ENCODE data around the gene TGFBR3L.

TGFBR3L gene

DNA sequence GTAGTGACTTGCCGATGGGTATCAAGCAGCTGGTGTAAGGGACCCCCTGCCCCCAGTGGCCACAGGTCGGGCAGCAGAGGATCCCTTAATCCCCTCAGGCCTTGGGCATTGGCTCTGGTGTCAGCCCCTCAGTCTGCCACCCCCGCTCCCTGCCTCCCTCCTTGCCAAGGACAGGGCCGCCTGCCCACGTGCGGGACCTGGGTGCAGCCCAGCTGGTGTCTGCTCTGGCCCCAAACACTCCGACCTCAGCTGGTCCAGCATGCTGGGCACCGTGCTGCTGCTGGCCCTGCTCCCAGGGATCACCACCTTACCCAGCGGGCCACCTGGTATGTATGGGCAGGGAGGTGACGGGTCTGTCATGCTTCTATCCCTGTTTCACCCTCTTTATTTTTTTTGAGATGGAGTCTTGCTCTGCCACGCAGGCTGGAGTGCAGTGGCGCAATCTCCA, at the start of gene TGFBR3L:
Gene TGFBR3L, plus strand, starts transcription at position 233 of the 448 bp plus-strand sequence.
- DNase-seq (ENCODE audit: low spot score) = no peak

- no peak for DNase-seq (ENCODE audit: low spot score)
These were observed 49.2 kb upstream of the TGFBR3L start for GRCh38 chr19:7865262-7865911.

GRCh38 chr19:7866399-7867091, 48.1 kb upstream of the TGFBR3L start:
- no peak for DNase-seq (ENCODE audit: low spot score)

DNA sequence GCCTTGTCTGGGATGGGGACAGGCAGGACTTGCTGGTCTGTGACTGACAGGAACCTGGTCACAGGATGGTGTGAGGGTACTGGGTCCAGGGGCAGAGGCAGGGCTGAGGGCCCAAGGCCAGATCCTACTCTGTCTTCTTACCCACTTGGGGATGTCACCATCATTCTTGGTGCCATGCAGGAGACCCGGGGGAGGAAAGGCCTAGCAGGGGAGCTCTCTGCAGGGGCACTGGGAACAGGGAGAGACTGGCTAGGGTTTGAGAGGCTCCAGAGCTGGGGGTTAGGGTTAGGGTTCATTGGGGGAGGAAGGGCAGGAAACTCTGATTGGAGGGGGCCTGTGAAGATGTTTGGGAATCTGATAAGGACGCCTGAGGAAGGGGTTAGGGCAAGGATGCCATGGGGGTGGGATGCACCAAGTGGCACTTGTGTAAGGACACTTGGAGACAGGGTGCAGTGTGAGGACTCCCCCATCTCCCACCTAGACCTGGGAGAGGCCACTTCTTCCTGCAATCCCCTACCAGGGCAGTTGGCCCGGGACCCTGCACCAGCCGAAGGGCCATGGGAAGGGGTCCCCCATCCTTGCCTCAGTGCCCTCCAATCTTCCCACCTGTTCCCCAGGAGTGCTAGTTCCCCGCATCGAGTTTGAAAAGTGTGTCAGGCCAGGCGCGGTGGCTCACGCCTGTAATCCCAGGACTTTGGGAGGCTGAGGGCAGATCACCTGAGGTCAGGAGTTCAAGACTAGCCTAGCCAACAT, 47.4 kb upstream of the TGFBR3L start:
- no peak for DNase-seq (ENCODE audit: low spot score)

- no peak for DNase-seq (ENCODE audit: low spot score)
These were observed 46.3 kb upstream of the TGFBR3L start for GRCh38 chr19:7868326-7868670.

- peak; percentile 77 for DNase-seq (ENCODE audit: low spot score)
These were observed 45.8 kb upstream of the TGFBR3L start for GRCh38 chr19:7868671-7869452.

DNA sequence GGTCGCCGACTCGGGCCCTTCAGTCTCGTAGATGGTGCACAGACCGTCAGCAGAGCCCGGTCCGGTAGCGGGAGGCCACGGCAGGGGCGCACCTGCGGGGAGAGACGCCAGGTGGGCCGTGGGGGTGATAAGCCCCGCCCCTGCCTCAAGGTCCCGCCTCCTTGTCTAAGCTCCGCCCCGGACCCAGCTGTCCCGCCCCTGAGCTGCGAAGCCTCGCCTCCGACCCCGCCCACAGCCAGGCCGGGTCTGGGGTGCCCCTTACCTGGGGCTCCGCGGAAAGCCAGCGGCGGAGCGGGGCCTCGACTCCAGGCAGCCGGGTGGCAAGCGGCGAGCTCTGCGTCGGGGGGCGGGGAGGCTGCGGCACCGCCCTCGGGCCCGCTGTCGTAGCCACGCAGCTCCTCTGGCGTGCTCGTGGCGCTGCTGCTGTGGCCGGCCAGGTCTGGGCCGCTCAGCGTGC, 45.1 kb upstream of the TGFBR3L start:
- peak; percentile 77 for DNase-seq (ENCODE audit: low spot score)

DNA sequence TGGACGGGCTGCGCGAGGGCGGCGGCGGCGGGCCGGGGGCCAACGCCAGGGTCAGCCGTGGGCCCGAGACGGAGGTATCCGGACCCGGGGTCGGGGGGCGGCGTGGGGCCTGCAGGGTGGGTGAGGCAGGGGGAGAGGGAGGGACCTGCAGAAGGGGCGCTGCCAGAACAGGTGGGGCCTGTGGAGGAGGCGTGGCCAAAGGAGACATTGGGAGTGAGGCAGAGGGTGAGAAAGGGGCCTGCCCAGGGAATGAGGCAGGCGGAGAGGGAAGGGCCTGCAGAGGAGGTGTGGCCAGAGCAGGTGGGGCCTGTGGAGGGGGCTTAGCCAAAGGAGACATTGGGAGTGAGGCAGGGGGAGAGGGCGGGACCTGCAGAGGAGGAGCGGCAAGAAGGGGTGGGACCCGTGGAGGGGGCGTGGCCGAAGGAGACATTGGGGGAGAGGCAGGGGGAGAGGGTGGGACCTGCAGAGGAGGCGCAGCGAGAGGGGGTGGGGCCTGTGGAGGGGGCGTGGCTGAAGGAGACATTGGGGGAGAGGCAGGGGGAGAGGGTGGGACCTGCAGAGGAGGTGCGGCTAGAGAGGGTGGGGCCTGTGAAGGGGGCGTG, 44.6 kb upstream of the TGFBR3L start:
- peak; percentile 51 for DNase-seq (ENCODE audit: low spot score)

DNA sequence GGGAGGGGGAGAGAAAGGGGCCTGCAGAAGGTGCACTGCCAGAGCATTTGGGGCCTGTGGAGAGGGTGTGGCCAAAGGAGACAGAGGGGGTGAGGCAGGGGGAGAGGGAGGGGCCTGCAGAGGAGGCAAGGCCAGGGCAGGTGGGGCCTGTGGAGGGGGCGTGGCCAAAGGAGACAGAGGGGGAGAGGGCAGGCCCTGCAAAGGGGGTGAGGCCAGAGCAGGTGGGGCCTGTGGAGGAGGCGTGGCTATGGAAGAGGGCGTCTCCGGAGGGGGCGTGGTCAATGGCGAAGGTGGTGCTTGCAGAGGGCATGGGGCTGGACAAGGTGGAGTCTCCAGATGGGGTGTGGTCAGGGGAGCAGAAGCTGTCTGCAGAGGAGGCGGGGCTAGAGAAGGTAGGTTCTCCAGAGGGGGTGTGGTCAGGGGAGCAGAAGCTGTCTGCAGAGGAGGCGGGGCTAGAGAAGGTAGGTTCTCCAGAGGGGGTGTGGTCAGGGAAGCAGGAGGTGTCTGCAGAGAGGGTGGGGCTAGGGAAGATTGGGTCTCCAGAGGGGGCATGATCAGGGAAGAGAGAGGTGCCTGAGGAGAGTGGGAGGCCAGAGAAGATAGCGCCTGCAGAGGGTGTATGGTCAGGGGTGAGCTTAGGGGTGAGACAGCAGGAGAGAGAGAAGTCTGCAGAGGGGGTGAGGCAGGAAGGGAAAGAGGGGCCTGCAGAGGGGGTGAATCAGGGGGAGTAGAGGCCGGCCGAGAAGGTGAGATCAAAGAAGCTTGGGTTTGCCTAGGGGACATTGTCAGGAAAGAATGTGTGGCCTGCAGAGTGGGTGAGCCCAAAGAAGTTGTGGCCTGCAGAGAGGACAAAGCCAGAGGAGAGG, 43.8 kb upstream of the TGFBR3L start:
- DNase-seq (ENCODE audit: low spot score) = peak; percentile 62

- peak; percentile 79 for DNase-seq (ENCODE audit: low spot score)
These were observed 43.0 kb upstream of the TGFBR3L start for GRCh38 chr19:7871437-7872305.

GRCh38 chr19:7872306-7873204, 42.1 kb upstream of the TGFBR3L start:
- DNase-seq (ENCODE audit: low spot score) = no peak

DNA sequence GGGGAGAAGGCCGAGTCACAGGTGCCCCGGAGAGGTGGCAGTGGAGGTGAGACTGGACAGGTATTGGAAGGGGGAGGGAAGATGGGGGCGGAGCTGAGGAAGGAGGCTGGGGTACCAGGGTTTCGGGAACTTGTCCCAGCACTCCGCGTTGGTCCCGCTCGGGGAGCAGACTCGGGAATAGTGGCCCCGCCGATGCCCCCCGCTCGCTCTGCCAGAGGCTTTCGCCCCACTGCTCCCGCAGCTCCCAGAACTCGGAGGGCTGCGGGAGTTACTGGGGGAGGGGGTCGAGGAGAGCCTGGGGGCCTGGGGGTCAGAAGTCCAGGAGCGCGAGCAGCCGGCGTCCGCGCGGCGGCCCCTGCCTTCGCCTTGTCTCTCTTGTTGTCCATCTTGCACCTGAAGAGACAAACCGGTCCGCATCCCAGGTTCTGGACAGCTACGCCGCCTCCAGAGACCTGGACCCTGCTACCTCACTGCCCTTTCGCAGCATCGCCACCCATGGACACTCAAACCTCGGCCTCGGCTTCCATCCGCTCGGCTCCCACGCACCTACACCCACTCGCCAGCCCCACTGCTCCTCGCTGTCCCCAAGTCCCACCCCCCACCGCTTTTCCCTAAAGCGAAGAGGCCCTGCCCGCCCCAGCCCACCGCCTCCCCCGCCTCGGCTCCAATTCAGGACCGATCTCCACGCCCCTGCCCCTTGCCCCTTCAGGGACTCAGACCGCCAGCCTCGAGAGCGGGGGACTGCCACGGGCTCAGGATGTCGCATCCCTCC, 41.1 kb upstream of the TGFBR3L start:
- no peak for DNase-seq (ENCODE audit: low spot score)

GRCh38 chr19:7874076-7874896, 40.3 kb upstream of the TGFBR3L start, which contains the start of gene PRR36:
TSS of gene PRR36 (minus strand) at chr19:7874390. CDS start at chr19:7873689, 701 bp downstream.
- no peak for DNase-seq (ENCODE audit: low spot score)

DNA sequence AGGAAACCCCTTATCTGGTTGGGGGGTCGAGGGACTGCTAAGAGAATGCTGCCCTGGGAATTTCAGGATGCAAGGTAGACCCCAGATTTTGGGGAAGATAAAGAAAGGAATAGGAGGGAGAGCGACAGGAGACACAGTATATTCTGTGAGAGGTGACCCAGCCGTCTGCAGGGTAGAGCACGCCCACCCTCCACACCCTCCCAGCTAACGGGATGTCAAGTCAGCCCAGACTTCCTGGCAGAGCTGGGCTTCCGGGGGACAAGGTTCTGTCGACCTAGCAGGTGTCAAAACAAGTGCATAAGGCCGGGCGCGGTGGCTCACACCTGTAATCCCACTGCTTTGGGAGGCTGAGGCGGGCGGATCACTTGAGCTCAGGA, 39.7 kb upstream of the TGFBR3L start:
- no peak for DNase-seq (ENCODE audit: low spot score)

GRCh38 chr19:7877249-7877836, 37.3 kb upstream of the TGFBR3L start:
- DNase-seq (ENCODE audit: low spot score) = no peak

- no peak for DNase-seq (ENCODE audit: low spot score)
These were observed 35.4 kb upstream of the TGFBR3L start for GRCh38 chr19:7879111-7879807.
